Embryonic facial prominence (tissue), 1 donor: ENCODE data around the gene SPOCK1.
"Not testable (repeated sequence)": the region's sequence is repeated elsewhere in the genome, so short reads cannot be mapped to it uniquely, and the experiment has no call there.

Experiments used
- DNase-seq: peaks from one replicate; pipeline ENCODE4 v3.0.0-alpha.2; 2016; ENCODE audit errors: extremely low spot score

The SPOCK1 gene

GRCh38 chr5:137395011-137395755, 103.9 kb downstream of the SPOCK1 start:
- no peak for DNase-seq

GRCh38 chr5:137394380-137394779, 104.7 kb downstream of the SPOCK1 start:
- no peak for DNase-seq

GRCh38 chr5:137393196-137393993, 105.7 kb downstream of the SPOCK1 start:
- no peak for DNase-seq

GRCh38 chr5:137392261-137392660, 106.9 kb downstream of the SPOCK1 start:
- no peak for DNase-seq

GRCh38 chr5:137391044-137391443, 108.1 kb downstream of the SPOCK1 start:
- not testable (repeated sequence) for DNase-seq

GRCh38 chr5:137389042-137389441, 110.1 kb downstream of the SPOCK1 start:
- no peak for DNase-seq

GRCh38 chr5:137385064-137385463, 114.1 kb downstream of the SPOCK1 start:
- no peak for DNase-seq

GRCh38 chr5:137383909-137384308, 115.2 kb downstream of the SPOCK1 start:
- DNase-seq, result no peak

- no peak for DNase-seq
These were observed 117.6 kb downstream of the SPOCK1 start for GRCh38 chr5:137381555-137381954.

GRCh38 chr5:137379555-137380286, 119.4 kb downstream of the SPOCK1 start:
- no peak for DNase-seq

- no peak for DNase-seq
These were observed 123.2 kb downstream of the SPOCK1 start for GRCh38 chr5:137375741-137376526.

GRCh38 chr5:137374110-137374714, 124.9 kb downstream of the SPOCK1 start:
- no peak for DNase-seq

GRCh38 chr5:137372773-137373160, 126.4 kb downstream of the SPOCK1 start:
- no peak for DNase-seq

- DNase-seq, result no peak
These were observed 126.9 kb downstream of the SPOCK1 start for GRCh38 chr5:137372016-137372772.

- no peak for DNase-seq
These were observed 128.7 kb downstream of the SPOCK1 start for GRCh38 chr5:137370096-137371071.

- no peak for DNase-seq
These were observed 130.5 kb downstream of the SPOCK1 start for GRCh38 chr5:137368651-137369050.

- no peak for DNase-seq
These were observed 131.2 kb downstream of the SPOCK1 start for GRCh38 chr5:137367951-137368350.

GRCh38 chr5:137366526-137366925, 132.6 kb downstream of the SPOCK1 start:
- no peak for DNase-seq
